HEK293 (cell line): Measurements from ENCODE around the gene ETV6.

Source experiments
- CTCF ChIA-PET: fragments of 350-600 bp; formaldehyde crosslinking; extraction: SDS; loops from one replicate; lab custom pipeline; 2021; ENCODE audit warnings: antibody characterized with exemption; lab: Yijun Ruan, JAX
- POLR2A ChIA-PET: fragments of 300-600 bp; formaldehyde crosslinking; extraction: SDS; loops from one replicate; lab custom pipeline; 2020; ENCODE audit warnings: antibody characterized with exemption, inconsistent platforms; lab: Yijun Ruan, JAX
- H3K27ac ChIP-seq: fragments of 200-500 bp; sonication (Bioruptor generic); 2 replicates; pipeline ENCODE4 v1.5.1; 2014; ENCODE audit warnings: low read depth, low read length, control low read depth, inconsistent platforms; ENCODE audit errors: extremely low read depth
- H3K36me3 ChIP-seq, 2 experiments: fragments of 200-500 bp in 1 of 2; sonication (Bioruptor generic) in 1 of 2; 1 replicate in 1 of 2; 2 replicates in 1 of 2; pipeline ENCODE4 v1.5.1; 2014 to 2017; ENCODE audit warnings: inconsistent platforms in 2 of 2, low read length in 2 of 2; ENCODE audit not compliant: control insufficient read depth in 2 of 2, insufficient read depth in 1 of 2
- H3K4me1 ChIP-seq: fragments of 200-500 bp; sonication (Bioruptor generic); 2 replicates; pipeline ENCODE4 v1.5.1; 2014; ENCODE audit warnings: mild to moderate bottlenecking, low read length, inconsistent platforms; ENCODE audit not compliant: control insufficient read depth, insufficient read depth
- H3K4me3 ChIP-seq: 2 replicates; pipeline ENCODE4 v1.5.1; 2011; ENCODE audit warnings: low read depth, mild to moderate bottlenecking, control low read depth, low read length, moderate library complexity
- H3K9me3 ChIP-seq: fragments of 200-500 bp; sonication (Bioruptor generic); 2 replicates; pipeline ENCODE4 v1.5.1; 2014; ENCODE audit warnings: low read depth, low read length, inconsistent platforms; ENCODE audit not compliant: control insufficient read depth, insufficient read depth
- AEBP2 ChIP-seq: fragments of 450-650 bp; formaldehyde crosslinking; IDR thresholded peaks from 2 replicates; pipeline ENCODE4 v1.5.1; 2016; ENCODE audit warnings: missing biosample characterization, missing genetic modification characterization, borderline replicate concordance
- REPIN1 ChIP-seq: fragments of 450-650 bp; formaldehyde crosslinking; IDR thresholded peaks from 2 replicates; pipeline ENCODE4 v1.5.1; 2017; ENCODE audit warnings: missing biosample characterization, missing genetic modification characterization, low read depth
- YY2 ChIP-seq: fragments of 450-650 bp; formaldehyde crosslinking; IDR thresholded peaks from 2 replicates; pipeline ENCODE4 v1.5.1; 2016; ENCODE audit warnings: missing biosample characterization, missing genetic modification characterization
- ZBTB1 ChIP-seq: fragments of 450-650 bp; formaldehyde crosslinking; IDR thresholded peaks from 2 replicates; pipeline ENCODE4 v1.5.1; 2016; ENCODE audit warnings: missing biosample characterization, missing genetic modification characterization
- ZBTB26 ChIP-seq: fragments of 450-650 bp; formaldehyde crosslinking; optimal IDR thresholded peaks from 2 replicates; pipeline ENCODE3; 2016; ENCODE audit warnings: missing biosample characterization, mild to moderate bottlenecking, missing genetic modification characterization
- ZNF112 ChIP-seq: fragments of 450-650 bp; formaldehyde crosslinking; IDR thresholded peaks from 2 replicates; pipeline ENCODE4 v1.5.0; 2017; ENCODE audit warnings: missing biosample characterization, missing genetic modification characterization
- ZNF132 ChIP-seq: fragments of 450-650 bp; formaldehyde crosslinking; IDR thresholded peaks from 2 replicates; pipeline ENCODE4 v1.5.1; 2017; ENCODE audit warnings: missing biosample characterization, missing genetic modification characterization, borderline replicate concordance
- ZNF133 ChIP-seq: fragments of 450-650 bp; formaldehyde crosslinking; IDR thresholded peaks from 2 replicates; pipeline ENCODE4 v1.5.1; 2016; ENCODE audit warnings: missing biosample characterization, missing genetic modification characterization
- ZNF138 ChIP-seq: fragments of 450-650 bp; formaldehyde crosslinking; IDR thresholded peaks from 2 replicates; pipeline ENCODE4 v1.5.1; 2016; ENCODE audit warnings: missing biosample characterization, missing genetic modification characterization, borderline replicate concordance
- ZNF157 ChIP-seq: fragments of 450-650 bp; formaldehyde crosslinking; IDR thresholded peaks from 2 replicates; pipeline ENCODE4 v1.5.1; 2016; ENCODE audit warnings: missing biosample characterization, missing genetic modification characterization
- ZNF2 ChIP-seq: fragments of 450-650 bp; formaldehyde crosslinking; IDR thresholded peaks from 2 replicates; pipeline ENCODE4 v1.5.1; 2016; ENCODE audit warnings: missing biosample characterization, missing genetic modification characterization
- ZNF266 ChIP-seq: fragments of 450-650 bp; formaldehyde crosslinking; IDR thresholded peaks from 2 replicates; pipeline ENCODE4 v1.5.1; 2016; ENCODE audit warnings: missing biosample characterization, missing genetic modification characterization, low read depth
- ZNF274 ChIP-seq, 2 experiments: fragments of 200-500 bp in 1 of 2; fragments of 450-650 bp in 1 of 2; sonication (Bioruptor generic) in 1 of 2; formaldehyde crosslinking in 1 of 2; IDR thresholded peaks; 2 replicates each; pipeline versions ENCODE4 v1.5.1 to v1.6.1; 2014 to 2016; ENCODE audit warnings: borderline replicate concordance in 1 of 2, inconsistent platforms in 1 of 2, low read length in 1 of 2, missing biosample characterization in 1 of 2, missing genetic modification characterization in 1 of 2
- ZNF354C ChIP-seq: fragments of 450-650 bp; formaldehyde crosslinking; IDR thresholded peaks from 2 replicates; pipeline ENCODE4 v1.5.1; 2016; ENCODE audit warnings: missing biosample characterization, missing genetic modification characterization, low read depth, borderline replicate concordance
- ZNF366 ChIP-seq: fragments of 450-650 bp; formaldehyde crosslinking; conservative IDR thresholded peaks from 2 replicates; pipeline ENCODE4 v1.5.1; 2016; ENCODE audit warnings: missing biosample characterization, missing genetic modification characterization
- ZNF416 ChIP-seq: fragments of 450-650 bp; formaldehyde crosslinking; IDR thresholded peaks from 2 replicates; pipeline ENCODE4 v1.5.1; 2016; ENCODE audit warnings: missing biosample characterization, missing genetic modification characterization
- ZNF513 ChIP-seq: fragments of 450-650 bp; IDR thresholded peaks from 2 replicates; pipeline ENCODE4 v1.5.1; 2018; ENCODE audit warnings: missing biosample characterization, missing genetic modification characterization
- ZNF514 ChIP-seq: fragments of 450-650 bp; formaldehyde crosslinking; IDR thresholded peaks from 2 replicates; pipeline ENCODE4 v1.5.1; 2016; ENCODE audit warnings: missing biosample characterization, missing genetic modification characterization
- ZNF530 ChIP-seq: fragments of 450-650 bp; formaldehyde crosslinking; IDR thresholded peaks from 2 replicates; pipeline ENCODE4 v1.5.1; 2016; ENCODE audit warnings: low read depth, missing biosample characterization, missing genetic modification characterization
- ZNF600 ChIP-seq: fragments of 450-650 bp; formaldehyde crosslinking; IDR thresholded peaks from 2 replicates; pipeline ENCODE4 v1.5.1; 2016; ENCODE audit warnings: missing biosample characterization, missing genetic modification characterization
- ZNF621 ChIP-seq: fragments of 450-650 bp; formaldehyde crosslinking; IDR thresholded peaks from 2 replicates; pipeline ENCODE4 v1.5.1; 2017; ENCODE audit warnings: missing biosample characterization, missing genetic modification characterization
- ZNF645 ChIP-seq: fragments of 450-650 bp; formaldehyde crosslinking; IDR thresholded peaks from 2 replicates; pipeline ENCODE4; 2016; ENCODE audit warnings: missing biosample characterization, missing genetic modification characterization
- ZNF692 ChIP-seq: fragments of 450-650 bp; formaldehyde crosslinking; IDR thresholded peaks from 2 replicates; pipeline ENCODE4 v1.5.1; 2016; ENCODE audit warnings: missing biosample characterization, missing genetic modification characterization
- ZNF76 ChIP-seq: fragments of 450-650 bp; formaldehyde crosslinking; IDR thresholded peaks from 2 replicates; pipeline ENCODE4; 2016; ENCODE audit warnings: low read depth, missing biosample characterization, missing genetic modification characterization, borderline replicate concordance
- ZNF830 ChIP-seq: fragments of 450-650 bp; IDR thresholded peaks from 2 replicates; pipeline ENCODE4 v1.5.0; 2018; ENCODE audit warnings: missing biosample characterization, missing genetic modification characterization, low read depth, mild to moderate bottlenecking, moderate library complexity

Gene ETV6

GRCh38 chr12:11658791-11659190 is 9.3 kb downstream of the ETV6 start:
- ChIA-PET POLR2A (no interaction called here), CTCF (interaction anchor here (0.6 kb wide), 1 partner anchor 399 kb away, joined by 3 read pairs; no protein-coding TSS in a partner anchor)
- no peaks in the 10 kb centered on the region for H3K9me3 ChIP-seq
- H3K36me3 ChIP-seq = no peaks in the 10 kb centered on the region
- TF ChIP-seq ZNF416 (tag by site-specific recombination) (no peak), YY2 (no peak), ZNF621 (tag by site-specific recombination) (no peak), ZNF157 (no peak), ZNF366 (no peak), ZNF76 (tag by site-specific recombination) (no peak), ZNF112 (tag by site-specific recombination) (no peak)
- no peak overlapping the region for H3K27ac ChIP-seq
- no peak overlapping the region for H3K4me3 ChIP-seq
- H3K4me1 ChIP-seq = no peaks in the 10 kb centered on the region

GRCh38 chr12:11660624-11661023 is 11.2 kb downstream of the ETV6 start:
- no peak overlapping the region for H3K4me3 ChIP-seq
- no peak overlapping the region for H3K27ac ChIP-seq
- ChIA-PET CTCF (no interaction called here), POLR2A (no interaction called here)
- no peaks in the 10 kb centered on the region for H3K36me3 ChIP-seq
- no peak for TF ChIP-seq ZNF132 (tag by site-specific recombination)
- TF ChIP-seq REPIN1 (tag by site-specific recombination) = no peak
- TF ChIP-seq ZNF692 (tag by site-specific recombination) = no peak
- TF ChIP-seq ZNF133 (tag by site-specific recombination) = no peak
- TF ChIP-seq ZBTB26 (tag by site-specific recombination) = no peak
- no peak for TF ChIP-seq ZNF530 (tag by site-specific recombination)
- no peak for TF ChIP-seq ZNF513 (tag by site-specific recombination)
- TF ChIP-seq ZBTB1 (tag by site-specific recombination) = no peak
- TF ChIP-seq ZNF645 (tag by site-specific recombination) = no peak
- no peak for TF ChIP-seq ZNF830
- no peaks in the 10 kb centered on the region for H3K9me3 ChIP-seq
- H3K4me1 ChIP-seq = no peaks in the 10 kb centered on the region

- Histone ChIP-seq H3K4me3 (no peak overlapping the region), H3K36me3 (no peaks in the 10 kb centered on the region), H3K4me1 (no peaks in the 10 kb centered on the region), H3K27ac (no peak overlapping the region), H3K9me3 (no peaks in the 10 kb centered on the region)
- ChIA-PET CTCF (no interaction called here), POLR2A (no interaction called here)
- TF ChIP-seq ZNF138 (tag by site-specific recombination) (no peak), ZNF514 (tag by site-specific recombination) (no peak), ZNF274 (IDR thresholded peaks at IDR 0.05; ENCODE audit: low read length) (no peak), ZNF274 (tag by site-specific recombination; IDR thresholded peaks at IDR 0.05; ENCODE audit: borderline replicate concordance) (no peak), ZNF354C (tag by site-specific recombination) (no peak), AEBP2 (no peak), ZNF2 (tag by site-specific recombination) (no peak), ZNF600 (tag by site-specific recombination) (no peak), ZNF266 (tag by site-specific recombination) (no peak)
These were observed 12.1 kb downstream of the ETV6 start for GRCh38 chr12:11661491-11662089.
